Activated T-helper 1 cell treated with anti-CD3 and anti-CD28 coated beads, Interleukin-12 subunit alpha, Interleukin-12 subunit beta, Interleukin-2, Interleukin-4 antibody, amounts not matched to agents 30 ng/mL and 10 ng/mL and 1 ng/mL, durations not matched to agents 14 hours and 24 hours and 36 hours (primary cell): ENCODE data around the gene SERPINA5. TPM values are rescaled to one million over a fixed set of nuclear protein-coding genes. Genes with fewer than 3 reads are reported as not detected.

Experiments used
- DNase-seq: peaks from one replicate; pipeline ENCODE4 v3.0.0; 2021; ENCODE audit warnings: low spot score
- H3K27ac Mint-ChIP-seq: one replicate; pipeline ENCODE4 v1.8.0; 2021; ENCODE audit warnings: mild to moderate bottlenecking, mixed read lengths
- H3K27me3 Mint-ChIP-seq: one replicate; pipeline ENCODE4 v1.8.0; 2022; ENCODE audit warnings: mild to moderate bottlenecking, moderate library complexity, mixed read lengths; ENCODE audit not compliant: insufficient read depth
- H3K36me3 Mint-ChIP-seq: one replicate; pipeline ENCODE4 v1.8.0; 2021; ENCODE audit warnings: low read depth, mixed read lengths
- H3K4me1 Mint-ChIP-seq: one replicate; pipeline ENCODE4 v1.8.0; 2021; ENCODE audit warnings: low read depth, mixed read lengths
- H3K4me3 Mint-ChIP-seq: one replicate; pipeline ENCODE4 v1.8.0; 2021; ENCODE audit warnings: mild to moderate bottlenecking, moderate library complexity, mixed read lengths
- H3K9me3 Mint-ChIP-seq: one replicate; pipeline ENCODE4 v1.8.0; 2021; ENCODE audit warnings: mixed read lengths
- intact Hi-C: fragments of 100-400 bp; cut with micrococcal nuclease; formaldehyde crosslinking; loops from one replicate; pipeline ENCODE4 v1.15.1; 2024
- total RNA-seq: library from RNA; stranded (reverse); gene quantifications from 2 replicates; pipeline ENCODE4 v1.2.3, GENCODE V29; 2022

Gene SERPINA5
- total RNA-seq, 1 donor from 2014 or later = not detected

GRCh38 chr14:94544726-94545125 is 36.5 kb upstream of the SERPINA5 start:
- H3K9me3 Mint-ChIP-seq = no peaks in the 10 kb centered on the region
- no peaks in the 10 kb centered on the region for H3K36me3 Mint-ChIP-seq
- no peaks in the 10 kb centered on the region for H3K4me1 Mint-ChIP-seq
- intact Hi-C loops = no loop called here
- no peak for DNase-seq
- H3K27me3 Mint-ChIP-seq = peaks cover 3% of the 10 kb centered on the region
- H3K27ac Mint-ChIP-seq = no peak overlapping the region
- H3K4me3 Mint-ChIP-seq = no peak overlapping the region

- intact Hi-C loops = no loop called here
- H3K4me1 Mint-ChIP-seq = no peaks in the 10 kb centered on the region
- H3K4me3 Mint-ChIP-seq = no peak overlapping the region
- no peak overlapping the region for H3K27ac Mint-ChIP-seq
- no peaks in the 10 kb centered on the region for H3K9me3 Mint-ChIP-seq
- peaks cover 3% of the 10 kb centered on the region for H3K27me3 Mint-ChIP-seq
- no peaks in the 10 kb centered on the region for H3K36me3 Mint-ChIP-seq
- no peak for DNase-seq
Measured at GRCh38 chr14:94545131-94545841, 35.9 kb upstream of the SERPINA5 start.

GRCh38 chr14:94547151-94547680 is 34.0 kb upstream of the SERPINA5 start:
- Mint-ChIP-seq H3K4me1 (no peaks in the 10 kb centered on the region), H3K27me3 (peaks cover 9% of the 10 kb centered on the region), H3K27ac (no peak overlapping the region), H3K36me3 (no peaks in the 10 kb centered on the region), H3K9me3 (no peaks in the 10 kb centered on the region), H3K4me3 (no peak overlapping the region)
- intact Hi-C loops = no loop called here
- DNase-seq = no peak

GRCh38 chr14:94547726-94548125 is 33.5 kb upstream of the SERPINA5 start:
- Mint-ChIP-seq H3K27me3 (peaks cover 9% of the 10 kb centered on the region), H3K4me3 (no peak overlapping the region), H3K9me3 (no peaks in the 10 kb centered on the region), H3K27ac (no peak overlapping the region), H3K4me1 (no peaks in the 10 kb centered on the region), H3K36me3 (no peaks in the 10 kb centered on the region)
- DNase-seq = no peak
- intact Hi-C loops = loop anchor here (2.0 kb wide), 1 partner anchor 113 kb away; no protein-coding TSS in a partner anchor

GRCh38 chr14:94548131-94548998 is 32.9 kb upstream of the SERPINA5 start:
- no peak overlapping the region for H3K4me3 Mint-ChIP-seq
- peaks cover 11% of the 10 kb centered on the region for H3K27me3 Mint-ChIP-seq
- no peaks in the 10 kb centered on the region for H3K9me3 Mint-ChIP-seq
- H3K4me1 Mint-ChIP-seq = no peaks in the 10 kb centered on the region
- no peak overlapping the region for H3K27ac Mint-ChIP-seq
- intact Hi-C loops = loop anchor here (2.0 kb wide), 1 partner anchor 114 kb away; no protein-coding TSS in a partner anchor
- DNase-seq = no peak
- H3K36me3 Mint-ChIP-seq = no peaks in the 10 kb centered on the region

GRCh38 chr14:94548999-94549985 is 31.9 kb upstream of the SERPINA5 start:
- no peak overlapping the region for H3K27ac Mint-ChIP-seq
- no peak overlapping the region for H3K4me3 Mint-ChIP-seq
- no peaks in the 10 kb centered on the region for H3K36me3 Mint-ChIP-seq
- intact Hi-C loops = loop anchor here (2.0 kb wide), 1 partner anchor 114 kb away; no protein-coding TSS in a partner anchor
- H3K27me3 Mint-ChIP-seq = peaks cover 11% of the 10 kb centered on the region
- no peaks in the 10 kb centered on the region for H3K9me3 Mint-ChIP-seq
- peak; percentile 24 for DNase-seq
- H3K4me1 Mint-ChIP-seq = no peaks in the 10 kb centered on the region

GRCh38 chr14:94550041-94550440 is 31.2 kb upstream of the SERPINA5 start:
- DNase-seq = no peak
- intact Hi-C loops = no loop called here
- H3K4me1 Mint-ChIP-seq = no peaks in the 10 kb centered on the region
- H3K4me3 Mint-ChIP-seq = no peak overlapping the region
- H3K9me3 Mint-ChIP-seq = no peaks in the 10 kb centered on the region
- H3K36me3 Mint-ChIP-seq = no peaks in the 10 kb centered on the region
- peaks cover 12% of the 10 kb centered on the region for H3K27me3 Mint-ChIP-seq
- no peak overlapping the region for H3K27ac Mint-ChIP-seq

- Mint-ChIP-seq H3K9me3 (no peaks in the 10 kb centered on the region), H3K36me3 (no peaks in the 10 kb centered on the region), H3K4me3 (no peak overlapping the region), H3K27ac (no peak overlapping the region), H3K4me1 (no peaks in the 10 kb centered on the region), H3K27me3 (peaks cover 13% of the 10 kb centered on the region)
- intact Hi-C loops = no loop called here
- no peak for DNase-seq
Measured at GRCh38 chr14:94555991-94556390, 25.2 kb upstream of the SERPINA5 start.

GRCh38 chr14:94557327-94557726 is 23.9 kb upstream of the SERPINA5 start:
- Mint-ChIP-seq H3K4me3 (no peak overlapping the region), H3K4me1 (no peaks in the 10 kb centered on the region), H3K9me3 (no peaks in the 10 kb centered on the region), H3K36me3 (no peaks in the 10 kb centered on the region), H3K27me3 (peaks cover 9% of the 10 kb centered on the region), H3K27ac (no peak overlapping the region)
- no peak for DNase-seq
- intact Hi-C loops = no loop called here

- no peak overlapping the region for H3K4me3 Mint-ChIP-seq
- no peak overlapping the region for H3K27ac Mint-ChIP-seq
- H3K9me3 Mint-ChIP-seq = no peaks in the 10 kb centered on the region
- H3K36me3 Mint-ChIP-seq = no peaks in the 10 kb centered on the region
- no peak for DNase-seq
- peaks cover 7% of the 10 kb centered on the region for H3K27me3 Mint-ChIP-seq
- no peaks in the 10 kb centered on the region for H3K4me1 Mint-ChIP-seq
- intact Hi-C loops = no loop called here
Measured at GRCh38 chr14:94558842-94559241, 22.4 kb upstream of the SERPINA5 start.

- Mint-ChIP-seq H3K4me3 (no peak overlapping the region), H3K27ac (no peak overlapping the region), H3K9me3 (no peaks in the 10 kb centered on the region), H3K27me3 (peaks cover 7% of the 10 kb centered on the region), H3K4me1 (no peaks in the 10 kb centered on the region), H3K36me3 (no peaks in the 10 kb centered on the region)
- DNase-seq = no peak
- intact Hi-C loops = no loop called here
Measured at GRCh38 chr14:94559638-94560290, 21.5 kb upstream of the SERPINA5 start.

- Mint-ChIP-seq H3K9me3 (no peaks in the 10 kb centered on the region), H3K4me3 (no peak overlapping the region), H3K27me3 (peaks cover 4% of the 10 kb centered on the region), H3K4me1 (no peaks in the 10 kb centered on the region), H3K27ac (no peak overlapping the region), H3K36me3 (no peaks in the 10 kb centered on the region)
- intact Hi-C loops = no loop called here
- no peak for DNase-seq
Measured at GRCh38 chr14:94560291-94560665, 20.9 kb upstream of the SERPINA5 start.
